Subcutaneous abdominal adipose tissue (tissue), 5 donors: ENCODE data around the gene GOLGA3.
"Not testable (repeated sequence)": the region's sequence is repeated elsewhere in the genome, so short reads cannot be mapped to it uniquely, and the experiment has no call there.

Experiments
- H3K27ac ChIP-seq: one replicate; pipeline ENCODE4 v1.7.0; 2013; ENCODE audit warnings: low read depth, mild to moderate bottlenecking, inconsistent platforms, low read length, moderate library complexity
- H3K27me3 ChIP-seq, 5 donors: one replicate each; pipeline ENCODE4 v1.7.0; 2013; ENCODE audit warnings: low read length in 5 of 5, inconsistent platforms in 1 of 5; ENCODE audit not compliant: control insufficient read depth in 5 of 5, insufficient read depth in 4 of 5
- H3K36me3 ChIP-seq, 5 donors: one replicate each; pipeline ENCODE4 v1.7.0; 2013; ENCODE audit warnings: low read length in 5 of 5; ENCODE audit not compliant: control insufficient read depth in 5 of 5, insufficient read depth in 5 of 5
- H3K4me1 ChIP-seq, 5 donors: one replicate each; pipeline ENCODE4 v1.7.0; 2013; ENCODE audit warnings: low read length in 5 of 5, mild to moderate bottlenecking in 3 of 5, moderate library complexity in 1 of 5; ENCODE audit not compliant: control insufficient read depth in 5 of 5, insufficient read depth in 5 of 5
- H3K4me3 ChIP-seq, 5 donors: one replicate each; pipeline ENCODE4 v1.7.0; 2013; ENCODE audit warnings: low read length in 5 of 5, low read depth in 1 of 5
- H3K9ac ChIP-seq, 5 donors: one replicate each; pipeline ENCODE4 v1.7.0; 2013; ENCODE audit warnings: low read length in 5 of 5, mild to moderate bottlenecking in 4 of 5, moderate library complexity in 3 of 5
- H3K9me3 ChIP-seq, 5 donors: one replicate each; pipeline ENCODE4 v1.7.0; 2013; ENCODE audit warnings: low read length in 5 of 5; ENCODE audit not compliant: control insufficient read depth in 5 of 5
- donor health status: healthy.
- donor health status: healthy.
- donor health status: healthy.
- donor health status: healthy.
- donor health status: healthy.

GOLGA3 gene

DNA sequence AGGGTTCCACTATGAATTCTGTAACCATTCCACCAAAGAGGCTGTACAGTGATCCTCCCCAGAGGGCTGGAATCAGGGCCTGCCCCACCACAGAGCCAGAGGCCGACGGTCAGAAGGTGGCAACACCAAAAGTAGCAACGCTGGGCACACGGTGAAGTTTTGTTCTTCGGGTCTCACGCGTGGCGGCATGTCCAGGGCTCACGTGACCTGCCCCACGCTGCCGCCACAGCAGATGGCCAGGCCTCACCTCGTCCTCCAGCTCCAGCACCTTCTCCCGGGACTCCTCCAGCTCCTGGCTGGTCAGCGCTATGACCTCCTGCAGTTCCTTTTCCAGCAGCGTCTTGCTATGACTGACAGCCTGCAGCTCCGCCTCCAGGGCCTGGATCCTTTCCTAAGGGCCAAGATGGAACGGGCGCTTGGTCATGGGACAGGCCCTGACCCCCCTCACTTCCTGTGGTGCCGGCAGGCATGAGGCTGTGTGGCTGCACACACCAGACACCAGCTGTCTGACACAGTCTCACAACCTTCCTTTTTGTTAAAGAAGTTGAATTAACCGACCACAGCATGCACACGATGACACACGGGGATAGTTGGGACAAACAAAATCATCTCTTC is 44.6 kb downstream of the GOLGA3 start:
- Histone ChIP-seq H3K4me1 (peaks cover 0 to 11% (median 5%) of the 10 kb centered on the region in 5 donors), H3K9ac (no peak overlapping the region), H3K36me3 (peaks cover 0 to 90% (median 78%) of the 10 kb centered on the region in 5 donors), H3K9me3 (no peaks in the 10 kb centered on the region), H3K27me3 (no peaks in the 10 kb centered on the region), H3K27ac (no peak overlapping the region), H3K4me3 (no peak overlapping the region)

DNA sequence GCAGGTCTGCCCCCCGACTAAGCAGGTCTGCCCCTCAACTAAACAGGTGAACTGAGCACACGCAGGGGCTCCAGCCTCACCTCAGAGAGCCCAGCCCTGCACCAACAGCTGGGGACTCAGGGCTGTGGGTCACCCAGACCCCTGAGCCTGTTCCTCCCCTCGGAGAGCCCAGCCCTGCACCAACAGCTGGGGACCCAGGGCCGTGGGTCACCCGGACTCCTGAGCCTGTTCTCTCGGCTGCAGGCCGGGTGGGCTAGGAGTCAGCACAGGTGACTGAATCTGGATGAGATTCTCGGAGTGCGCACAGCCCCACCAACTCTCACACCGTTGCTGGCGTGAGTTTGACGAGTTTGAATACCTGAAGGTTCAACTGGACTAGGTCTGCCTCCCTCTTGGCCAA is 46.7 kb downstream of the GOLGA3 start:
- Histone ChIP-seq H3K27me3 (peaks cover 0 to 1% (median 0%) of the 10 kb centered on the region in 5 donors), H3K36me3 (peaks cover 0 to 90% (median 78%) of the 10 kb centered on the region in 5 donors), H3K4me1 (peaks cover 2 to 18% (median 14%) of the 10 kb centered on the region in 5 donors), H3K9me3 (no peaks in the 10 kb centered on the region), H3K27ac (no peak overlapping the region), H3K9ac (no peak overlapping the region), H3K4me3 (no peak overlapping the region)

DNA sequence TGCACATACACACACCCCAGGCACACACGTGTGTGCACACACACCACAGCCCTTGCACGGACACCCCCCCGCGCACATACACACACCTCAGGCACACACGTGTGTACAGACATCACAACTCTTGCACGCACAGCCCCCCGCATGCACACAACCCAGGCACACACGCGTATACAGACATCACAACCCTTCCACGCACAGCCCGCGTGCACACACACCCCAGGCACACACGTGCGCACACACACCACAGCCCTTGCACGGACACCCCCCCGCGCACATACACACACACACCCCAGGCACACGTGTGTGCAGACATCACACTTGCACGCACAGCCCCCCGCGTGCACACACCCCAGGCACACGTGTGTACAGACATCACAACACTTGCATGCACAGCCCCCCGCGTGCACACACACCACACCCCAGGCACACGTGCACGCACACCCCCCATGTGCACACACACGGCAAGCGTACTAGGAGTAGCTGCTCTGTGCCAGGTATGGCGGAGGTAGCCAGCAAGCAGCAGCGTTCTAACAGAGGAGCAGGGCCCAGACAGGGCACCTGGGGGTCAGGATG is 48.8 kb downstream of the GOLGA3 start:
- peaks cover 0 to 4% (median 0%) of the 10 kb centered on the region in 5 donors for H3K27me3 ChIP-seq
- no peak overlapping the region for H3K27ac ChIP-seq
- peaks cover 0 to 92% (median 80%) of the 10 kb centered on the region in 5 donors for H3K36me3 ChIP-seq
- no peak overlapping the region for H3K4me3 ChIP-seq
- H3K4me1 ChIP-seq, result peaks cover 5 to 26% (median 23%) of the 10 kb centered on the region in 5 donors
- H3K9ac ChIP-seq, result no peak overlapping the region
- H3K9me3 ChIP-seq, result no peaks in the 10 kb centered on the region

DNA sequence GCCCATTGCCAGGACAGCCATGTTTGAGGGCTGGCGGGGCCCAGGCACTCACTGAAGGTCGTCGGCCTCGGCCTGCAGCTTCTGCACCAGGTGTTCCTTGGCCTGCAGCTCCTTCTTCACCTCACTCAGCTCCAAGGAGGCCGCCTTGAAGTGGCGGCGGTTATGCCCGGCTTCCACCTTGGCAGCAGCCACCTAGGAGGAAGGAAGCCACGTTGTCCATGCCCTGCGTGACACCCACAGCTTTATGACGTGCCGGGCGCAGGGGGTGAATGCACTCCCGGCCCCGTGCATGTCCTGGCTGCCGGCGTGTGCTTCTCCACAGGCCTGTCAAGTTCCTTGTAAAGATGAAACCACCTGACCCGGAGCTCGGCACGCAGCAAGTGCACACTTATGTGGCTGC is 51.1 kb downstream of the GOLGA3 start:
- no peak overlapping the region for H3K27ac ChIP-seq

DNA sequence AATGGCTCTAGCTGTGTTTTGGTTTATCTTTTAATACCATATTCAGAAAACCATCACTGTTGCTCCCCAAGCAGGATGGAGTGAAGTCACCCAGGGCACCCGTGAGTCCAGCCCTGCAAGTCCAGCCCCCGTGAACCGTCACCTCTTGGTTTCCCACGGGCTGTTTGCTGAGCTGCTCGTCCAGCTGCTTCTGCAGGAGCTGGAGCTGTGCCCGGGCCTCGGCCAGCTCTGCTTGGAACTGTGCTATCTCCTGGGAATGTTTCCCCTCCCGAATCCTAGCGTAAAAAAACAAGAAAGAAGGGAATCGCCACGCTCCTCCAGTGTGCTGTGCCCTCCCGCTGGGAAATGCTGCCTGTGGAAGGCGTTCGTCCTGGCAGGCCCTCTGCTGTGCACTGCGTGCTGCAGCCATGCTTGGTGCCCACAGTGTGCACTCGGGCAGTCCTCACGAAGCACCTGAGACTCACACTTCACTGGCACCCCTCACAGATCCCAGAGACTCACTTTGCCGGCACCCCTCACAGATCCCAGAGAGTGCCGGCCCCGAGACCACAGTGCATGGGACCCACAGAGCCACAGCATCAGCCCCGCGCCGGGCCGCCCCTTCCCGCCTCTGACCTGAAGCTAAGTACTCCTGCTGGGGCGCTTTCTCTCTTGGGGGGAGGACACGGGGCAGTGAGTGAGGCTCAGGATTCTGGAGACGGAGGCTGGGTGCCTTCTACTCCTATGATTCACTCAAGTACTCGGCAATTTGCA is 51.7 kb downstream of the GOLGA3 start:
- H3K9ac ChIP-seq, result no peak overlapping the region
- peaks cover 5 to 18% (median 16%) of the 10 kb centered on the region in 5 donors for H3K4me1 ChIP-seq
- no peak overlapping the region for H3K27ac ChIP-seq
- no peak overlapping the region for H3K4me3 ChIP-seq
- H3K27me3 ChIP-seq, result peaks cover 0 to 4% (median 0%) of the 10 kb centered on the region in 5 donors
- no peaks in the 10 kb centered on the region for H3K9me3 ChIP-seq
- peaks cover 0 to 93% (median 80%) of the 10 kb centered on the region in 5 donors for H3K36me3 ChIP-seq

More for the DNA sequence above, 51.1 kb downstream of the GOLGA3 start:
- Histone ChIP-seq H3K4me1 (peaks cover 5 to 18% (median 16%) of the 10 kb centered on the region in 5 donors), H3K9ac (no peak overlapping the region), H3K36me3 (peaks cover 0 to 93% (median 83%) of the 10 kb centered on the region in 5 donors), H3K9me3 (no peaks in the 10 kb centered on the region), H3K4me3 (no peak overlapping the region), H3K27me3 (peaks cover 0 to 4% (median 0%) of the 10 kb centered on the region in 5 donors)

DNA sequence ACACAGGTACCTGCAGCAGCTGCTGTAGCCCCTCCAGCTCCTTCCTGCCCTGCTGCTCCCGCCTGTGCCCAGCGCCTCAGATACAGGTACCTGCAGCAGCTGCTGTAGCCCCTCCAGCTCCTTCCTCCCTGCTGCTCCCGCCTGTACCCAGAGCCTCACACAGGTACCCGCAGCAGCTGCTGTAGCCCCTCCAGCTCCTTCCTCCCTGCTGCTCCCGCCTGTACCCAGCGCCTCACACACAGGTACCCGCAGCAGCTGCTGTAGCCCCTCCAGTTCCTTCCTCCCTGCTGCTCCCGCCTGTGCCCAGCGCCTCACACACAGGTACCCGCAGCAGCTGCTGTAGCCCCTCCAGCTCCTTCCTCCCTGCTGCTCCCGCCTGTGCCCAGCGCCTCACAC is 52.4 kb downstream of the GOLGA3 start:
- H3K27ac ChIP-seq, result not testable (repeated sequence)

DNA sequence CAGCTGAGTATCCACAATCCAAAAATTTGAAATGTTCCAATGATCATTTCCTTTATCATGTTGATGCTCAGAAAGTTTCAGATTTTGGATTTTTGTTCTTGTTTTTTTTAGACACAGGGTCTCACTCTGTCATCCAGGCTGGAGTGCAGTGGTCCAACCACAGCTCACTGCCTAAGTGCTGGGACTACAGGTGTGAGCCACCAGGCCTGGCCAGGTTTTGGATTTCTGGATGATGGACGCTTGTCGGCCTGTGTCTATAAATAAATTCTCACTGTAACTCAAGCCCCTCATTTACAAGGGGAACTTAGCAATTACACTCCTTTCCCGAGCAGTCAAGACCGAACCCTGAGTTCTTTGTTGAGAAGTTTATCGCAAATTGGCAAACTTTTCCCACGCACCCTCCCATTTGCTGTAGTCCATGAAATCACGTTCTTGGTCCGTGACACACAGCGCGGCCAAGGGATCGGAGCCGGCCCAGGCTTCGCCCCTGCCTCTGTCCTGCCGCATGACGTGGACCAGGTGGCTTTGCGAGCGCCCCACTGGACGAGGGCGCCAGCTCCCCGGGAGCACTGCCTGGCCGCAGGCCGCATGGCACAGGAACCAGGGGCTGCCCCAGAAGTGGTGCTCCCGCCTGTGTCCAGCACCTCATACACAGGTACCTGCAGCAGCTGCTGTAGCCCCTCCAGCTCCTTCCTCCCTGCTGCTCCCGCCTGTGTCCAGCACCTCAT is 53.0 kb downstream of the GOLGA3 start:
- H3K4me1 ChIP-seq, result peaks cover 5 to 24% (median 20%) of the 10 kb centered on the region in 5 donors
- H3K27me3 ChIP-seq, result peaks cover 0 to 4% (median 0%) of the 10 kb centered on the region in 5 donors
- H3K9ac ChIP-seq, result no peak overlapping the region
- peaks cover 0 to 90% (median 76%) of the 10 kb centered on the region in 5 donors for H3K36me3 ChIP-seq
- no peaks in the 10 kb centered on the region for H3K9me3 ChIP-seq
- no peak overlapping the region for H3K27ac ChIP-seq
- H3K4me3 ChIP-seq, result no peak overlapping the region

More for the DNA sequence above, 52.4 kb downstream of the GOLGA3 start:
- H3K9me3 ChIP-seq, H3K4me3 ChIP-seq, H3K27me3 ChIP-seq, H3K9ac ChIP-seq: not testable (repeated sequence)
- Histone ChIP-seq H3K4me1 (peaks cover 5 to 24% (median 20%) of the 10 kb centered on the region in 5 donors), H3K36me3 (peaks cover 0 to 93% (median 79%) of the 10 kb centered on the region in 5 donors)

DNA sequence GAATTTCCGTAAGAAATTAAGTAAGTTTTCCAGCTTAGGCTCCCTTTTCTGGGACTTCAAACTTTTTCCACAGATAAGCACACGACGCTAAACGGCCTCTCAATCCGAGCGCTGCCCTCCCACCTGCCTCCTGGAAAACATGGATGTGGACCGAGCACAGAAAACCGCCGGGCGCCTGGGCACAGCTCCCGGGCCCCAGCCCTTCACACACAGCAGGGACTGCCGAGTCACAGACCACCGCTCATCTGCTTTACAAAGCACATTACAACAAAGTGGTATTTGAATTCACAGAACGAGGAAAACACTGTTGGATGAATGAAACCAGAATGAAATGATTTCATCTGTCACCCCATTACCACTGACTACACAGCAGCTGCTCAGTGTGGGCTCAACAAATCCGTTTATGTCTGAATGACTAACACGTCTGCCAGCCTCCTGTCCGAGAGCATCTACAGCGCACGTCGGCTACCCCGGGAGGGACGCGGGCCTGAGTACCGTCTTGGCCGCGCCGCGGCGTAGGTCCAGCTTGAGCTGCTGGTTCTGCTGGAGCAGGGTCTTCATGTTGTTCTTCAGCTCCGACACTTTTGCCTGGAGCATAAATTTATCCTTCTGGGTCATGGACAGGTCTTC is 53.9 kb downstream of the GOLGA3 start:
- H3K9me3 ChIP-seq, result no peaks in the 10 kb centered on the region
- no peak overlapping the region for H3K9ac ChIP-seq
- H3K4me3 ChIP-seq, result no peak overlapping the region
- no peak overlapping the region for H3K27ac ChIP-seq
- H3K36me3 ChIP-seq, result peaks cover 0 to 82% (median 69%) of the 10 kb centered on the region in 5 donors
- H3K27me3 ChIP-seq, result peaks cover 0 to 4% (median 0%) of the 10 kb centered on the region in 5 donors
- H3K4me1 ChIP-seq, result peaks cover 5 to 29% (median 20%) of the 10 kb centered on the region in 5 donors

DNA sequence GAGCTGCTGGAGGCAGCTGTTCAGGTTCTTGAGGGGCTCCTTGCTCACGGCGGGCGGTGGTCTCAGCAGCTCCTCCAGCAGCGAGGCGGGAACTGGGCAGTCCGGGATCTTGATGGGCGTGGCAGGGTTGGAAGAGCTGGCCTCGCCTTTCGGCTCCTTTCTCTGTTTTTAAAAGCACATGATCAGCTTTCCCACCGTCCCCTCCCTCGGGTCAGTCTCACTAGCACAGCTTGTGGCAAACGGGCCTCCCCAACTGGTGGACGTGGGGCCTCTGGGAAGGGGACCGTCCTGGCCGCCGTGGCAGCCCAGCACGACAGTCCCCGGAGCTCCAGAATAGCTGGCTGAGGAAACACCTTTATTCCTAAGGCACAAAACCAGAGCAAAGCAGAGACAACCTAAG is 54.5 kb downstream of the GOLGA3 start:
- Histone ChIP-seq H3K4me3 (no peak overlapping the region), H3K27me3 (peaks cover 0 to 4% (median 0%) of the 10 kb centered on the region in 5 donors), H3K27ac (no peak overlapping the region), H3K36me3 (peaks cover 0 to 81% (median 65%) of the 10 kb centered on the region in 5 donors), H3K9ac (no peak overlapping the region), H3K4me1 (peaks cover 5 to 30% (median 22%) of the 10 kb centered on the region in 5 donors), H3K9me3 (no peaks in the 10 kb centered on the region)
